Activated T-cell treated with anti-CD3 and anti-CD28 coated beads, Interleukin-2, amount 50 U/mL, for 72 hours (primary cell): ENCODE measurements around the gene GNA15. TPM values are rescaled to one million over a fixed set of nuclear protein-coding genes. Genes with fewer than 3 reads are reported as not detected.

ENCODE experiments used
- ATAC-seq, 2 donors: fragments of 150-1000 bp; cut with Tn5 transposase; replicated peaks in 1 of 2; 2 replicates each; pipeline ENCODE4 v1.10.0; 2021; ENCODE audit warnings: moderate library complexity in 2 of 2, mild to moderate bottlenecking in 1 of 2
- DNase-seq, 2 donors: peaks; one replicate each; pipeline ENCODE4 v3.0.0; 2021 to 2022; ENCODE audit warnings: mixed read lengths in 1 of 2
- H3K27ac Mint-ChIP-seq: one replicate; pipeline ENCODE4 v1.8.0; 2022; ENCODE audit warnings: mild to moderate bottlenecking, moderate library complexity, mixed read lengths
- H3K27me3 Mint-ChIP-seq: one replicate; pipeline ENCODE4 v1.8.0; 2022; ENCODE audit warnings: low read depth, mixed read lengths
- H3K36me3 Mint-ChIP-seq, 2 donors: one replicate each; pipeline ENCODE4 v1.8.0; 2022; ENCODE audit warnings: mixed read lengths in 2 of 2, mild to moderate bottlenecking in 1 of 2; ENCODE audit not compliant: insufficient read depth in 2 of 2
- H3K4me1 Mint-ChIP-seq: one replicate; pipeline ENCODE4 v1.8.0; 2022; ENCODE audit warnings: low read depth, mixed read lengths
- H3K4me3 Mint-ChIP-seq, 2 donors: one replicate each; pipeline ENCODE4 v1.8.0; 2022; ENCODE audit warnings: mild to moderate bottlenecking in 2 of 2, mixed read lengths in 2 of 2, moderate library complexity in 2 of 2
- H3K9me3 Mint-ChIP-seq, 2 donors: one replicate each; pipeline ENCODE4 v1.8.0; 2022; ENCODE audit warnings: mixed read lengths in 2 of 2
- total RNA-seq, 2 donors: library from RNA; stranded (reverse); gene quantifications; one replicate each; pipeline ENCODE4 v1.2.3, GENCODE V29; 2022

GNA15 gene
- total RNA-seq, 2 donors from 2014 or later, result 32.8 to 66.5 TPM

- H3K9me3 Mint-ChIP-seq, result no peaks in the 10 kb centered on the region
- no peak for ATAC-seq
- H3K27me3 Mint-ChIP-seq, result peaks cover 4% of the 10 kb centered on the region
- H3K36me3 Mint-ChIP-seq, result no peaks in the 10 kb centered on the region
- H3K4me3 Mint-ChIP-seq, result no peak overlapping the region
- no peaks in the 10 kb centered on the region for H3K4me1 Mint-ChIP-seq
- no peak for DNase-seq
- H3K27ac Mint-ChIP-seq, result no peak overlapping the region
Measured at GRCh38 chr19:3119693-3120380, 16.0 kb upstream of the GNA15 start.

DNA sequence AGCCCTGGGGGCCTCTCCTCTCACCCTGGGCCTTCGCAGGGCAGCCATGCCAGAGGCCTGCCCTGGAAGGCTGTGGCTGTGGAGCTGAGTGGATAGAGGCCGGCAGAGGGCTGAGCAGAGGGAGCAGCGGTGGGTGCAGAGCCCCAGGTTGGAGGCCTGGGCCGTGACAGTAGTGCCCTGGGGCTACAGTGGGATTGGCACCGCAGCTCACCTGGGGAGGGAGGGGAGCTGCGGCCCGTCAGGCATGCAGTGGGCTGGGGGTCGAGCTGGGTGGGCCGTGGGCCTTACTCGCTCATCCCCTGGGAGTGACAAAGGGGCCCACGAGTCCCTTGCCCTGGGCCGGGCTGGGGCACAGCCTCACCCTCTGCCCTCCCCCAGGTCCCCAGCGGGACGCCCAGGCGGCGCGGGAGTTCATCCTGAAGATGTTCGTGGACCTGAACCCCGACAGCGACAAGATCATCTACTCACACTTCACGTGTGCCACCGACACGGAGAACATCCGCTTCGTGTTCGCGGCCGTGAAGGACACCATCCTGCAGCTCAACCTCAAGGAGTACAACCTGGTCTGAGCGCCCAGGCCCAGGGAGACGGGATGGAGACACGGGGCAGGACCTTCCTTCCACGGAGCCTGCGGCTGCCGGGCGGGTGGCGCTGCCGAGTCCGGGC is 15.1 kb upstream of the GNA15 start:
- DNase-seq, result no peak
- Mint-ChIP-seq H3K27me3 (peaks cover 7% of the 10 kb centered on the region), H3K4me1 (no peaks in the 10 kb centered on the region), H3K36me3 (no peaks in the 10 kb centered on the region), H3K27ac (no peak overlapping the region), H3K9me3 (no peaks in the 10 kb centered on the region), H3K4me3 (no peak overlapping the region)
- no peak for ATAC-seq

GRCh38 chr19:3121396-3121795 is 14.4 kb upstream of the GNA15 start:
- Mint-ChIP-seq H3K27ac (no peak overlapping the region), H3K4me1 (no peaks in the 10 kb centered on the region), H3K27me3 (peaks cover 7% of the 10 kb centered on the region), H3K4me3 (no peak overlapping the region), H3K9me3 (no peaks in the 10 kb centered on the region), H3K36me3 (no peaks in the 10 kb centered on the region)
- DNase-seq (no peak), ATAC-seq (no peak)

DNA sequence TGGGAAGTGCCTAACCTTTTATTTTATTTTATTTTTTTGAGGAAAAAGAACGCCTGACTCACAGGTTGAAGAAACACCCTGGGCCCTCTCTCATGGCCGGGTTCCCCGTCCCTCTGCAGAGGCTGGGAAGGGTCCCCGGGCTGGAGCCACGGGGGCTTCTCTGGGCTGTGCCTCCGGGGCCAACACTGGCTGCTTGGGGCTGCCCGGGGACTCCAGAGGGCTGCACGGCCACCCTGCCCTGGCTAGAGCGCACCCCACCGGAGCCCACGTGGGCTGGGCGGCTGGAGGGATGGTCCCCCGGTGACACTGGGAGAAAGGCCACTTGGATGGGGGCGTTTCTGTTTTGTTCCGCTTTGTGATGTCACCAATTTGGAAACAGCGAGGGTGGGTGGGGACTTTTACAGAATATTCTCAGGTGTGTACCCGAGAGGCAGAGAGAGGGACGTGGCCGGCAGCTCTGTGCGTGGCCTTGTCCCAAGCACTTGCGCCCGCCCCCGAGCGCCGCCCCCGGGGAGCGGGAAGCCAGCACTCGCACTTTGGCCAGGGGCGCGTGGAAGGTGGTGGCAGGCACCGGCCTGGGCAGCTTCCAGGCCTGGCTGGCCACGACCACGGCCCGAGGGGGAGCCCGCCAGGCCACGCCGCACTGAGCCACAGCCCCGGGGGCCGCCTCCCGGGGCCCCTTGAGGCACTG is 13.9 kb upstream of the GNA15 start:
- ATAC-seq (no peak), DNase-seq (no peak)
- Mint-ChIP-seq H3K27ac (no peak overlapping the region), H3K9me3 (no peaks in the 10 kb centered on the region), H3K27me3 (peaks cover 7% of the 10 kb centered on the region), H3K36me3 (no peaks in the 10 kb centered on the region), H3K4me3 (no peak overlapping the region), H3K4me1 (no peaks in the 10 kb centered on the region)

- H3K36me3 Mint-ChIP-seq, result no peaks in the 10 kb centered on the region
- no peak overlapping the region for H3K4me3 Mint-ChIP-seq
- H3K4me1 Mint-ChIP-seq, result no peaks in the 10 kb centered on the region
- no peaks in the 10 kb centered on the region for H3K9me3 Mint-ChIP-seq
- ATAC-seq, result no peak
- H3K27ac Mint-ChIP-seq, result no peak overlapping the region
- no peak for DNase-seq
- H3K27me3 Mint-ChIP-seq, result peaks cover 7% of the 10 kb centered on the region
Measured at GRCh38 chr19:3122512-3122870, 13.3 kb upstream of the GNA15 start.

DNA sequence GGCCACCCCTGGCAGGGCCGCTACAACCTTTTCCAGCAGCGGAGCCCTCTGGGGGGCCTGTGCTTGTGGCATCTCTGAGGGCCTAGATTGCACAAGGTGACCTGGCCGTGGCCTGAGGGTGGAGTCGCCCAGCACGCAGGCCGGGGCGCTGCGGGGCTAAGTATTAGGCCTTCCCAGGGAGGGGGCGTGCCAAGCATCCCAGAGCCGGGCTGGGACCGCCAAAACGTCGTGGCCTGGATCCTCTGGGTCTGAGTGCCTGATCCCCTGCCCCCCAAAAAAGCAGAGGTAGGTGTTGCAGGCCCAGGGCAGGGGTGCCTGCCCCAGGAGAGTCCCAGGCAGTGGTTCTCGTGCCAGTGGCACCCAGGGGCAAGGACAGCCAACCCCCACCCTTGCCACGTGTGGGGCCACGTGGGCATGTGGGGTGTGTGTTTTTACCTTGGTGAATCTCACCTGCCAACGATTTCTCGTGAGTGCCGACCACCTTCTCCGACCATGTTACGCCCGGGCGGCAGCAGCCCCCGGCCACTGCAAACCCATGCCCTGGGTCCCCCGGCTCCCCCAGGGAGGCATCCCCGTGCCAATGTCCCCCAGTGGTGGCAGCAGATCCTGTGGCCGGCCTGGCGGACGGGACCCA is 12.6 kb upstream of the GNA15 start:
- ATAC-seq (no peak), DNase-seq (no peak)
- H3K4me1 Mint-ChIP-seq, result no peaks in the 10 kb centered on the region
- H3K27me3 Mint-ChIP-seq, result peaks cover 7% of the 10 kb centered on the region
- no peaks in the 10 kb centered on the region for H3K9me3 Mint-ChIP-seq
- H3K27ac Mint-ChIP-seq, result no peak overlapping the region
- H3K4me3 Mint-ChIP-seq, result no peak overlapping the region
- no peaks in the 10 kb centered on the region for H3K36me3 Mint-ChIP-seq

- H3K4me3 Mint-ChIP-seq, result no peak overlapping the region
- DNase-seq (no peak), ATAC-seq (no peak)
- no peaks in the 10 kb centered on the region for H3K9me3 Mint-ChIP-seq
- peaks cover 7% of the 10 kb centered on the region for H3K27me3 Mint-ChIP-seq
- no peak overlapping the region for H3K27ac Mint-ChIP-seq
- H3K36me3 Mint-ChIP-seq, result no peaks in the 10 kb centered on the region
- H3K4me1 Mint-ChIP-seq, result peaks cover 3% of the 10 kb centered on the region
Measured at GRCh38 chr19:3123956-3124355, 11.9 kb upstream of the GNA15 start.

GRCh38 chr19:3124630-3125029 is 11.2 kb upstream of the GNA15 start:
- Mint-ChIP-seq H3K27me3 (peaks cover 7% of the 10 kb centered on the region), H3K4me1 (peaks cover 7% of the 10 kb centered on the region), H3K27ac (no peak overlapping the region), H3K4me3 (no peak overlapping the region), H3K9me3 (no peaks in the 10 kb centered on the region), H3K36me3 (no peaks in the 10 kb centered on the region)
- DNase-seq (no peak), ATAC-seq (no peak)

- peaks cover 7% of the 10 kb centered on the region for H3K4me1 Mint-ChIP-seq
- peak; percentile 81 to 83 for DNase-seq
- H3K27me3 Mint-ChIP-seq, result peaks cover 7% of the 10 kb centered on the region
- H3K4me3 Mint-ChIP-seq, result no peak overlapping the region
- no peaks in the 10 kb centered on the region for H3K9me3 Mint-ChIP-seq
- H3K36me3 Mint-ChIP-seq, result no peaks in the 10 kb centered on the region
- no peak overlapping the region for H3K27ac Mint-ChIP-seq
- ATAC-seq, result peak; percentile 88 to 92
Measured at GRCh38 chr19:3125900-3126524, 9.8 kb upstream of the GNA15 start.

GRCh38 chr19:3129112-3129511 is 6.7 kb upstream of the GNA15 start:
- no peak overlapping the region for H3K27ac Mint-ChIP-seq
- no peak for DNase-seq
- no peaks in the 10 kb centered on the region for H3K36me3 Mint-ChIP-seq
- peaks cover 24% of the 10 kb centered on the region for H3K4me1 Mint-ChIP-seq
- no peak overlapping the region for H3K4me3 Mint-ChIP-seq
- no peaks in the 10 kb centered on the region for H3K9me3 Mint-ChIP-seq
- H3K27me3 Mint-ChIP-seq, result peaks cover 7% of the 10 kb centered on the region
- ATAC-seq, result no peak

GRCh38 chr19:3131168-3131567 is 4.7 kb upstream of the GNA15 start:
- Mint-ChIP-seq H3K27ac (no peak overlapping the region), H3K4me3 (no peak overlapping the region), H3K36me3 (no peaks in the 10 kb centered on the region), H3K4me1 (peaks cover 32% of the 10 kb centered on the region), H3K9me3 (no peaks in the 10 kb centered on the region), H3K27me3 (no peaks in the 10 kb centered on the region)
- DNase-seq (no peak), ATAC-seq (no peak)

DNA sequence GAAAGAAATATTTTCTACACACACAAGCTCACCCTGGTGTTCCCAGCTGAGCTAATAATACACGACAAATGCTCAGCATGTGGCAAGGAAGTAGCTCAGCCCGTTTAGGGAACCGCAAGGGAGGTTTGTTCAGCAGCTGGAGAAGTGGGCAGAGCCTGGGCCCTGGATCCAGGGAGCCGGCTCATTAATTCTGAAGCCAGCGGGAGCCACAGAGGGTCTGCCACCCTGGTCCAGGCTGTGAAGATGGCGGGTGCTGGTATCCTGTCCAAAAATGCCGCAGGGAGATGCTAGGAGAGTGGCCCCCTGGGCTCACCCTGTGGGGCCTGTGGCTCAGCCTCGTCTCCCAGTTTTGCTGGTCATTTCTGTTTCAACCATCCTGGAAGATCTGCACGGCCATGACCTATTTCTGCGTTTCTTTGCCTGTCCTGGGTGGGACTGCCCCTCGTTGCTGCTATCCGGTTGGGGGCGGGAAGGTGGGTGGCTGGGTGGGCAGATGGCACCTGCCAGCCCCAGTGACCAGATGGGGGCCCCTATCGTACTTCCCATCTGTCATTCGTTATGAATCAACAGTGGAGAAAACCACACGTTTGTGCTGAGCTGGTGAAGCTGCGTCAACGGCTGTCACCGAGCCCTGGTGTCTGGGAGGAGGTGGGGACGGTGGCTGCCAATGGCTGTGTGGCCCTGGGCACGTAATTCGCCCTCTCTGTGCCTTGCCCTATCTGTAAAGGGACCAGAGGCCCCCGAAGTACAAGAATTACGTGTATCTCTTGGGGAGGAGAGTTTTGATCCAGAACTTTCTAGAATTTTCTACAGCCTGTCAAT is 2.7 kb upstream of the GNA15 start:
- peak overlapping the region; percentile 60 for H3K27ac Mint-ChIP-seq
- H3K4me3 Mint-ChIP-seq, result peak overlapping the region; percentile 71 to 84
- peak; percentile 95 to 98 for ATAC-seq
- H3K9me3 Mint-ChIP-seq, result no peaks in the 10 kb centered on the region
- DNase-seq, result peak; percentile 89 to 92
- H3K27me3 Mint-ChIP-seq, result peaks cover 7% of the 10 kb centered on the region
- H3K4me1 Mint-ChIP-seq, result peaks cover 41% of the 10 kb centered on the region
- H3K36me3 Mint-ChIP-seq, result no peaks in the 10 kb centered on the region
